OCI-LY7 (cell line): Measurements from ENCODE around the gene LRRN2.

Source experiments
- CTCF ChIP-seq: fragments of 200-600 bp; sonication (generic); conservative IDR thresholded peaks from 2 replicates; pipeline ENCODE4 v1.5.1; 2014; ENCODE audit warnings: mild to moderate bottlenecking, antibody characterized with exemption, low read length, moderate library complexity, mixed read lengths
- EZH2phosphoT487 ChIP-seq: fragments of 200-600 bp; sonication (generic); IDR thresholded peaks from 2 replicates; pipeline ENCODE4 v1.6.1; 2018; ENCODE audit warnings: low read depth, borderline replicate concordance, mild to moderate bottlenecking, mixed run types, antibody characterized with exemption, low read length, moderate library complexity, mixed read lengths

- TF ChIP-seq CTCF (no peak), EZH2phosphoT487 (no peak)
These were observed 27.3 kb upstream of the LRRN2 start for GRCh38 chr1:204712708-204713430.
